Endodermal cell (in vitro differentiated cells): ENCODE results near the gene LTBP1. TPM values are rescaled to one million over a fixed set of nuclear protein-coding genes. Genes with fewer than 3 reads are reported as not detected.

Experiments
- DNase-seq: peaks from one replicate; pipeline ENCODE4 v3.0.0-alpha.2; 2017
- H3K27ac ChIP-seq: 2 replicates; pipeline ENCODE4 v1.5.1; 2013; ENCODE audit warnings: mild to moderate bottlenecking, low read depth, low read length, moderate library complexity
- H3K27me3 ChIP-seq: 2 replicates; pipeline ENCODE4 v1.6.1; 2013; ENCODE audit warnings: mild to moderate bottlenecking, low read length, moderate library complexity; ENCODE audit not compliant: insufficient read depth, control insufficient read depth, poor library complexity, severe bottlenecking
- H3K36me3 ChIP-seq: 2 replicates; pipeline ENCODE4 v1.7.0; 2013; ENCODE audit warnings: mild to moderate bottlenecking, low read length, moderate library complexity; ENCODE audit not compliant: control insufficient read depth, insufficient read depth
- H3K4me1 ChIP-seq: one replicate; pipeline ENCODE4 v1.7.0; 2013; ENCODE audit warnings: low read length; ENCODE audit not compliant: control insufficient read depth, insufficient read depth
- H3K4me3 ChIP-seq: 2 replicates; pipeline ENCODE4 v1.5.1; 2013; ENCODE audit warnings: mild to moderate bottlenecking, low read length, moderate library complexity
- H3K9ac ChIP-seq: 2 replicates; pipeline ENCODE4 v1.6.1; 2013; ENCODE audit warnings: mild to moderate bottlenecking, low read length, moderate library complexity; ENCODE audit not compliant: poor library complexity, severe bottlenecking; ENCODE audit errors: extremely low read depth
- H3K9me3 ChIP-seq: 2 replicates; pipeline ENCODE4 v1.6.1; 2013; ENCODE audit warnings: mild to moderate bottlenecking, low read length, moderate library complexity; ENCODE audit not compliant: control insufficient read depth
- H3K27ac Mint-ChIP-seq: 2 replicates; pipeline ENCODE4 v1.8.0; 2020; ENCODE audit warnings: mixed read lengths
- H3K27me3 Mint-ChIP-seq: 2 replicates; pipeline ENCODE4 v1.8.0; 2021; ENCODE audit warnings: mild to moderate bottlenecking, mixed read lengths; ENCODE audit not compliant: insufficient read depth
- H3K36me3 Mint-ChIP-seq: 2 replicates; pipeline ENCODE4 v1.8.0; 2020; ENCODE audit warnings: low read depth, mixed read lengths
- H3K4me1 Mint-ChIP-seq: 2 replicates; pipeline ENCODE4 v1.8.0; 2020; ENCODE audit warnings: mixed read lengths
- H3K4me3 Mint-ChIP-seq: 2 replicates; pipeline ENCODE4 v1.8.0; 2020; ENCODE audit warnings: mild to moderate bottlenecking, moderate library complexity, mixed read lengths
- H3K9me3 Mint-ChIP-seq: 2 replicates; pipeline ENCODE4 v1.8.0; 2020; ENCODE audit warnings: mild to moderate bottlenecking, mixed read lengths
- CTCF ChIP-seq: fragments of 200-600 bp; sonication (generic); conservative IDR thresholded peaks from 2 replicates; pipeline ENCODE4 v1.5.0; 2021; ENCODE audit warnings: antibody characterized with exemption, mild to moderate bottlenecking
- WGBS, 2 experiments: methylation state at CpG; one replicate each; pipeline versions ENCODE4 v1.1.5 to v1.1.7; 2013; ENCODE audit warnings: missing lambda C conversion rate in 2 of 2, mixed read lengths in 1 of 2; ENCODE audit not compliant: insufficient coverage in 1 of 2, insufficient read length in 1 of 2; 5-methylcytosine and 5-hydroxymethylcytosine counted together
- total RNA-seq, 2 donors: library from RNA; stranded (reverse); fragmentation: NEBNext Ultra II Directional in 1 of 2; extraction: Animal tissue kit (Norgen Biotek cat#: 25700) in 1 of 2; gene quantifications; 2 replicates in 1 of 2; 3 replicates in 1 of 2; pipeline ENCODE4 v1.2.1, GENCODE V29; 2021

The LTBP1 gene
- total RNA-seq, 2 donors from 2014 or later: 43.2 to 43.4 TPM

GRCh38 chr2:33369191-33369590 is 422.4 kb downstream of the LTBP1 start:
- WGBS, 2 experiments: 96% methylated on average over 5 of the region's 5 CpGs; no CpG with 5 or more reads in 1 of the 2 experiments

GRCh38 chr2:33370636-33371265 is 424.0 kb downstream of the LTBP1 start:
- Mint-ChIP-seq H3K4me3 (no peak overlapping the region), H3K9me3 (no peaks in the 10 kb centered on the region), H3K36me3 (peaks cover 2% of the 10 kb centered on the region), H3K4me1 (peaks cover 15% of the 10 kb centered on the region), H3K27ac (no peak overlapping the region), H3K27me3 (no peaks in the 10 kb centered on the region)
- no peaks in the 10 kb centered on the region for H3K9me3 ChIP-seq
- DNase-seq: no peak
- no peak overlapping the region for H3K9ac ChIP-seq
- no peaks in the 10 kb centered on the region for H3K36me3 ChIP-seq
- no peak overlapping the region for H3K27ac ChIP-seq
- no peaks in the 10 kb centered on the region for H3K27me3 ChIP-seq
- TF ChIP-seq CTCF: no peak
- WGBS, 2 experiments: 87 to 90% methylated on average over 8 of the region's 8 CpGs
- no peak overlapping the region for H3K4me3 ChIP-seq
- H3K4me1 ChIP-seq: peaks cover 5% of the 10 kb centered on the region

More at GRCh38 chr2:33369191-33369590, 422.4 kb downstream of the LTBP1 start:
- H3K4me1 Mint-ChIP-seq: peaks cover 15% of the 10 kb centered on the region
- H3K27ac Mint-ChIP-seq: no peak overlapping the region
- no peak overlapping the region for H3K4me3 ChIP-seq
- H3K9me3 ChIP-seq: no peaks in the 10 kb centered on the region
- H3K36me3 Mint-ChIP-seq: peaks cover 5% of the 10 kb centered on the region
- H3K9ac ChIP-seq: no peak overlapping the region
- H3K27me3 ChIP-seq: no peaks in the 10 kb centered on the region
- H3K4me1 ChIP-seq: peaks cover 5% of the 10 kb centered on the region
- H3K4me3 Mint-ChIP-seq: no peak overlapping the region
- H3K27ac ChIP-seq: no peak overlapping the region
- TF ChIP-seq CTCF: no peak
- H3K27me3 Mint-ChIP-seq: no peaks in the 10 kb centered on the region
- no peak for DNase-seq
- H3K36me3 ChIP-seq: no peaks in the 10 kb centered on the region
- no peaks in the 10 kb centered on the region for H3K9me3 Mint-ChIP-seq

GRCh38 chr2:33371304-33372090 is 424.7 kb downstream of the LTBP1 start:
- no peaks in the 10 kb centered on the region for H3K27me3 Mint-ChIP-seq
- H3K36me3 Mint-ChIP-seq: peaks cover 2% of the 10 kb centered on the region
- H3K4me1 ChIP-seq: peaks cover 5% of the 10 kb centered on the region
- no peak for TF ChIP-seq CTCF
- 87 to 97% methylated on average over 7 to 8 of the region's 8 CpGs for WGBS, 2 experiments
- no peaks in the 10 kb centered on the region for H3K9me3 Mint-ChIP-seq
- no peak for DNase-seq
- no peaks in the 10 kb centered on the region for H3K27me3 ChIP-seq
- no peak overlapping the region for H3K27ac Mint-ChIP-seq
- no peak overlapping the region for H3K4me3 Mint-ChIP-seq
- no peaks in the 10 kb centered on the region for H3K36me3 ChIP-seq
- H3K27ac ChIP-seq: no peak overlapping the region
- H3K4me1 Mint-ChIP-seq: peaks cover 15% of the 10 kb centered on the region
- H3K9ac ChIP-seq: no peak overlapping the region
- no peak overlapping the region for H3K4me3 ChIP-seq
- H3K9me3 ChIP-seq: no peaks in the 10 kb centered on the region
